A673 (cell line): ENCODE measurements around the gene CCR2.

ENCODE experiments used
- CTCF ChIP-seq: fragments of 300-800, 200-600 bp; sonication (generic); conservative IDR thresholded peaks from 2 replicates; pipeline ENCODE4 v1.5.1; 2017; ENCODE audit warnings: low read depth, mild to moderate bottlenecking, antibody characterized with exemption, low read length, moderate library complexity, mixed read lengths
- EZH2 ChIP-seq: fragments of 200-600 bp; sonication (generic); IDR thresholded peaks from 2 replicates; pipeline ENCODE4 v1.6.1; 2017; ENCODE audit warnings: borderline replicate concordance, low read depth, mild to moderate bottlenecking, mixed read lengths, antibody characterized with exemption, low read length; ENCODE audit not compliant: poor library complexity, severe bottlenecking

GRCh38 chr3:46348823-46349482, 5.0 kb upstream of the CCR2 start:
- TF ChIP-seq CTCF = no peak
- no peak for TF ChIP-seq EZH2
